Endothelial cell of umbilical vein (primary cell): ENCODE measurements around the gene SIGLEC15. TPM values are rescaled to one million over a fixed set of nuclear protein-coding genes. Genes with fewer than 3 reads are reported as not detected.
"Not testable (repeated sequence)": the region's sequence is repeated elsewhere in the genome, so short reads cannot be mapped to it uniquely, and the experiment has no call there.

ENCODE experiments used
- BruUV-seq: library from RNA; stranded (reverse); fragments of 400-500 nt; replicated peaks from 2 replicates; lab custom pipeline; 2021; lab: Mats Ljungman, UMichigan
- CTCF ChIA-PET: fragments of 300-600, 350-600 bp; sonication (Branson Sonifier 250); formaldehyde crosslinking; loops from one replicate; lab custom pipeline; 2021; ENCODE audit warnings: antibody characterized with exemption, inconsistent platforms; lab: Charles Lee
- POLR2A ChIA-PET: fragments of 300-600, 350-600 bp; sonication (Branson Sonifier 250); formaldehyde crosslinking; loops from one replicate; lab custom pipeline; 2021; ENCODE audit warnings: antibody characterized with exemption, inconsistent platforms; lab: Charles Lee
- DNase-seq: peaks from one replicate; pipeline ENCODE4 v3.0.0-alpha.2; 2011; ENCODE audit warnings: low read depth, low spot score
- FAIRE-seq: peaks from 2 replicates; lab custom pipeline; 2011; peaks lifted over from hg19 to GRCh38; lab: Jason Lieb, UNC
- H2AFZ ChIP-seq: 2 replicates; pipeline ENCODE4 v1.6.0; 2012; ENCODE audit warnings: low read depth, low read length, control low read depth, inconsistent platforms
- H3K27ac ChIP-seq: 2 replicates; pipeline ENCODE4 v1.5.1; 2011; ENCODE audit warnings: low read depth, mild to moderate bottlenecking, control low read depth, low read length, moderate library complexity; ENCODE audit not compliant: insufficient read depth
- H3K27me3 ChIP-seq, 2 experiments: 2 replicates each; pipeline versions ENCODE4 v1.6.0 to v1.6.1; 2011; ENCODE audit warnings: low read length in 2 of 2, mixed read lengths in 1 of 2; ENCODE audit not compliant: control insufficient read depth in 2 of 2, insufficient read depth in 2 of 2
- H3K36me3 ChIP-seq, 2 experiments: 2 replicates in 1 of 2; 3 replicates in 1 of 2; pipeline ENCODE4 v1.5.1; 2011; ENCODE audit warnings: low read length in 2 of 2, mild to moderate bottlenecking in 1 of 2, moderate library complexity in 1 of 2; ENCODE audit not compliant: control insufficient read depth in 2 of 2, insufficient read depth in 2 of 2; ENCODE audit errors: extremely low read depth in 1 of 2
- H3K4me1 ChIP-seq: 3 replicates; pipeline ENCODE4 v1.5.1; 2011; ENCODE audit warnings: mild to moderate bottlenecking, low read length; ENCODE audit not compliant: control insufficient read depth, insufficient read depth; ENCODE audit errors: extremely low read depth
- H3K4me2 ChIP-seq: 2 replicates; pipeline ENCODE4 v1.6.1; 2011; ENCODE audit warnings: low read length, control low read depth, mixed read lengths; ENCODE audit not compliant: insufficient read depth
- H3K4me3 ChIP-seq, 3 experiments: fragments of 200-600 bp in 1 of 3; sonication (generic), shearing (Covaris generic) in 1 of 3; replicated peaks in 1 of 3; 2 replicates each; pipeline ENCODE4 v1.5.1; 2011 to 2016; ENCODE audit warnings: control low read depth in 3 of 3, low read length in 3 of 3, mild to moderate bottlenecking in 2 of 3, inconsistent platforms in 1 of 3, low read depth in 1 of 3, moderate library complexity in 1 of 3; ENCODE audit not compliant: insufficient read depth in 1 of 3
- H3K79me2 ChIP-seq: 2 replicates; pipeline ENCODE4 v1.6.0; 2012; ENCODE audit warnings: low read length, inconsistent platforms; ENCODE audit not compliant: control insufficient read depth, insufficient read depth
- H3K9ac ChIP-seq: replicated peaks from 2 replicates; pipeline ENCODE3; 2011; ENCODE audit warnings: low read length, control low read depth; ENCODE audit not compliant: insufficient read depth; ENCODE audit errors: extremely low read depth
- H3K9me1 ChIP-seq: replicated peaks from 3 replicates; pipeline ENCODE4 v1.6.0; 2011; ENCODE audit warnings: mild to moderate bottlenecking, low read length; ENCODE audit not compliant: control insufficient read depth, insufficient read depth; ENCODE audit errors: extremely low read depth
- H3K9me3 ChIP-seq: replicated peaks from 2 replicates; pipeline ENCODE4 v1.5.1; 2012; ENCODE audit warnings: low read length, inconsistent platforms; ENCODE audit not compliant: control insufficient read depth, insufficient read depth
- H4K20me1 ChIP-seq: replicated peaks from 2 replicates; pipeline ENCODE3; 2011; ENCODE audit warnings: mild to moderate bottlenecking, low read length; ENCODE audit not compliant: control insufficient read depth, insufficient read depth; ENCODE audit errors: extremely low read depth
- CTCF ChIP-seq, 2 donors: IDR thresholded peaks; 1 replicate in 1 of 2; 2 replicates in 1 of 2; pipeline ENCODE4 v1.5.1; 2011; ENCODE audit warnings: low read length in 2 of 2, mild to moderate bottlenecking in 2 of 2, moderate library complexity in 2 of 2, control low read depth in 1 of 2, inconsistent platforms in 1 of 2, low read depth in 1 of 2; ENCODE audit not compliant: insufficient read depth in 1 of 2; ENCODE audit errors: extremely low read depth in 1 of 2
- EZH2 ChIP-seq: IDR thresholded peaks from 2 replicates; pipeline ENCODE4 v1.6.1; 2012; ENCODE audit warnings: borderline replicate concordance, low read depth, mild to moderate bottlenecking, moderate library complexity, low read length, inconsistent platforms; ENCODE audit not compliant: severe bottlenecking
- FOS ChIP-seq: IDR thresholded peaks from 2 replicates; pipeline ENCODE4 v1.6.1; 2011; ENCODE audit warnings: mild to moderate bottlenecking, low read length, moderate library complexity, borderline replicate concordance; ENCODE audit not compliant: insufficient read depth
- GATA2 ChIP-seq: IDR thresholded peaks from 2 replicates; pipeline ENCODE4 v1.7.0; 2011; ENCODE audit warnings: low read depth, mild to moderate bottlenecking, moderate library complexity, mixed read lengths, low read length; ENCODE audit not compliant: insufficient read length, insufficient read depth
- JUN ChIP-seq: IDR thresholded peaks from 2 replicates; pipeline ENCODE4 v1.6.1; 2011; ENCODE audit warnings: borderline replicate concordance, low read depth; ENCODE audit not compliant: insufficient read length, insufficient read depth
- MAX ChIP-seq: IDR thresholded peaks from 2 replicates; pipeline ENCODE4 v1.6.1; 2011; ENCODE audit not compliant: insufficient read depth, insufficient read length
- MYC ChIP-seq: IDR thresholded peaks from one replicate; pipeline ENCODE4 v1.6.1; 2011; ENCODE audit warnings: mild to moderate bottlenecking, low read depth, low read length
- POLR2A ChIP-seq: IDR thresholded peaks from 2 replicates; pipeline ENCODE4 v1.6.1; 2012; ENCODE audit warnings: low read depth, mild to moderate bottlenecking, control low read depth, low read length
- POLR2AphosphoS5 ChIP-seq: IDR thresholded peaks from 2 replicates; pipeline ENCODE4 v1.6.1; 2012; ENCODE audit warnings: low read depth, mild to moderate bottlenecking, control low read depth, low read length, moderate library complexity; ENCODE audit not compliant: insufficient read depth
- dilution Hi-C: fragments of 300-500 bp; cut with MboI; formaldehyde crosslinking; loops from one replicate; pipeline ENCODE4 v1.15.0; 2019; ENCODE audit warnings: low sequenced_read_pairs; ENCODE audit not compliant: extremely low pct_ligation_motif_present
- intact Hi-C: fragments of 100-400 bp; cut with micrococcal nuclease; formaldehyde crosslinking; loops from one replicate; pipeline ENCODE4 v1.10.0; 2022
- polyA plus RNA-seq, 4 experiments: library from polyadenylated mRNA; depleted of rRNA in 3 of 4; stranded (reverse) in 3 of 4; unstranded in 1 of 4; fragments of >200 nt; gene quantifications; 2 replicates each; pipeline versions ENCODE4 v1.2.1 to v1.2.3, GENCODE V29; 2011 to 2012; ENCODE audit warnings: missing spikeins in 1 of 4
- total RNA-seq: library from RNA; stranded (reverse); gene quantifications from 2 replicates; pipeline ENCODE4 v1.2.3, GENCODE V29; 2021

Gene SIGLEC15
- total and polyA plus RNA-seq, 2 donors (not counting 3 experiments of a cell fraction or from before 2014, with no cell fraction given): not detected

- DNase-seq, H3K9ac ChIP-seq, H3K4me3 ChIP-seq, H3K27ac ChIP-seq, H3K27me3 ChIP-seq, H4K20me1 ChIP-seq, H3K4me2 ChIP-seq, H3K9me3 ChIP-seq, H3K36me3 ChIP-seq, H3K4me1 ChIP-seq, H2AFZ ChIP-seq, FAIRE-seq, intact Hi-C loops, POLR2A ChIA-PET, BruUV-seq, dilution Hi-C loops, H3K9me1 ChIP-seq, H3K79me2 ChIP-seq: not testable (repeated sequence)
- CTCF ChIA-PET: interaction anchor here (1.0 kb wide), 1 partner anchor 9 kb away, joined by 3 read pairs; no protein-coding TSS in a partner anchor
These were observed 10.7 kb upstream of the SIGLEC15 start for GRCh38 chr18:45814733-45815132.

- Histone ChIP-seq H3K9me3 (no peaks in the 10 kb centered on the region), H2AFZ (no peak overlapping the region), H3K79me2 (no peaks in the 10 kb centered on the region), H3K9ac (no peak overlapping the region), H3K4me1 (no peaks in the 10 kb centered on the region), H3K4me3 (no peak overlapping the region), H3K9me1 (no peaks in the 10 kb centered on the region), H3K4me2 (no peak overlapping the region), H3K27me3 (peaks cover 3 to 8% of the 10 kb centered on the region in 2 experiments), H4K20me1 (no peaks in the 10 kb centered on the region), H3K27ac (no peak overlapping the region), H3K36me3 (no peaks in the 10 kb centered on the region)
- ChIA-PET CTCF (no interaction called here), POLR2A (no interaction called here)
- DNase-seq (no peak), FAIRE-seq (no peak)
- intact Hi-C loops: no loop called here
- dilution Hi-C loops: no loop called here
- BruUV-seq: no TSS peak
- no peak for TF ChIP-seq POLR2AphosphoS5
- no peak for TF ChIP-seq JUN
- no peak for TF ChIP-seq CTCF (IDR thresholded peaks at IDR 0.05; ENCODE audit: extremely low read depth in 1 of 2, insufficient read depth in 1 of 2, low read depth in 1 of 2, low read length in 2 of 2)
- no peak for TF ChIP-seq MYC
- TF ChIP-seq EZH2: no peak
- TF ChIP-seq MAX: no peak
- no peak for TF ChIP-seq FOS
- TF ChIP-seq GATA2: no peak
- TF ChIP-seq POLR2A: no peak
These were observed 7.9 kb upstream of the SIGLEC15 start for GRCh38 chr18:45817543-45817942.

GRCh38 chr18:45818765-45819164 is 6.7 kb upstream of the SIGLEC15 start:
- DNase-seq, H3K4me3 ChIP-seq, H3K9ac ChIP-seq, CTCF ChIA-PET, BruUV-seq, H3K27me3 ChIP-seq, H4K20me1 ChIP-seq, H3K36me3 ChIP-seq, H2AFZ ChIP-seq, H3K4me1 ChIP-seq, H3K9me3 ChIP-seq, dilution Hi-C loops, intact Hi-C loops, H3K9me1 ChIP-seq, H3K4me2 ChIP-seq, FAIRE-seq, H3K27ac ChIP-seq, H3K79me2 ChIP-seq: not testable (repeated sequence)
- POLR2A ChIA-PET: interaction anchor here (0.7 kb wide), 1 partner anchor 73 kb away, joined by 5 read pairs; no protein-coding TSS in a partner anchor
